Skeletal muscle tissue (tissue), 4 donors: Measurements from ENCODE around the gene KRT4. TPM values are rescaled to one million over a fixed set of nuclear protein-coding genes. Genes with fewer than 3 reads are reported as not detected.

ENCODE experiments used
- H3K27ac ChIP-seq: one replicate; pipeline ENCODE4 v1.7.0; 2013; ENCODE audit warnings: mild to moderate bottlenecking, low read depth, low read length, inconsistent platforms
- H3K27me3 ChIP-seq, 3 donors: one replicate each; pipeline ENCODE4 v1.7.0; 2013; ENCODE audit warnings: low read length in 3 of 3; ENCODE audit not compliant: control insufficient read depth in 3 of 3, insufficient read depth in 3 of 3
- H3K36me3 ChIP-seq, 3 donors: one replicate each; pipeline ENCODE4 v1.7.0; 2013; ENCODE audit warnings: low read length in 3 of 3; ENCODE audit not compliant: control insufficient read depth in 3 of 3, insufficient read depth in 3 of 3
- H3K4me1 ChIP-seq, 3 donors: one replicate each; pipeline ENCODE4 v1.7.0; 2013; ENCODE audit warnings: low read length in 3 of 3, mild to moderate bottlenecking in 3 of 3; ENCODE audit not compliant: control insufficient read depth in 3 of 3, insufficient read depth in 3 of 3
- H3K4me3 ChIP-seq, 3 donors: one replicate each; pipeline ENCODE4 v1.7.0; 2013; ENCODE audit warnings: low read length in 3 of 3
- H3K9ac ChIP-seq, 3 donors: one replicate each; pipeline ENCODE4 v1.7.0; 2013; ENCODE audit warnings: low read length in 3 of 3, mild to moderate bottlenecking in 3 of 3, moderate library complexity in 2 of 3, low read depth in 1 of 3
- H3K9me3 ChIP-seq, 3 donors: one replicate each; pipeline ENCODE4 v1.7.0; 2013; ENCODE audit warnings: low read length in 3 of 3; ENCODE audit not compliant: control insufficient read depth in 3 of 3
- total RNA-seq: library from RNA; depleted of rRNA; stranded (reverse); fragments of >200 nt; gene quantifications from one replicate; pipeline ENCODE4 v1.2.3, GENCODE V29; 2014
- donor health status: Osteomylitis.

The KRT4 gene
- total RNA-seq, 1 donor from 2014 or later, result not detected

- Histone ChIP-seq H3K36me3 (no peaks in the 10 kb centered on the region), H3K4me1 (no peaks in the 10 kb centered on the region), H3K9ac (no peak overlapping the region), H3K27ac (no peak overlapping the region), H3K4me3 (no peak overlapping the region), H3K27me3 (peaks cover 29 to 46% (median 43%) of the 10 kb centered on the region in 3 donors), H3K9me3 (no peaks in the 10 kb centered on the region)
These were observed 26.4 kb downstream of the KRT4 start for GRCh38 chr12:52787324-52788191.

GRCh38 chr12:52784909-52785308 lies 29.0 kb downstream of the KRT4 start:
- Histone ChIP-seq H3K27ac (no peak overlapping the region), H3K9me3 (no peaks in the 10 kb centered on the region), H3K36me3 (no peaks in the 10 kb centered on the region), H3K27me3 (peaks cover 17 to 29% (median 23%) of the 10 kb centered on the region in 3 donors), H3K4me3 (no peak overlapping the region), H3K4me1 (no peaks in the 10 kb centered on the region), H3K9ac (no peak overlapping the region)

- H3K4me1 ChIP-seq, result no peaks in the 10 kb centered on the region
- H3K4me3 ChIP-seq, result no peak overlapping the region
- H3K27ac ChIP-seq, result no peak overlapping the region
- H3K9ac ChIP-seq, result no peak overlapping the region
- H3K27me3 ChIP-seq, result peaks cover 10 to 18% (median 13%) of the 10 kb centered on the region in 3 donors
- no peaks in the 10 kb centered on the region for H3K9me3 ChIP-seq
- no peaks in the 10 kb centered on the region for H3K36me3 ChIP-seq
These were observed 30.2 kb downstream of the KRT4 start for GRCh38 chr12:52783563-52784316.

GRCh38 chr12:52782502-52782901 lies 31.4 kb downstream of the KRT4 start:
- Histone ChIP-seq H3K36me3 (no peaks in the 10 kb centered on the region), H3K27ac (no peak overlapping the region), H3K27me3 (peaks cover 15 to 27% (median 16%) of the 10 kb centered on the region in 3 donors), H3K4me1 (no peaks in the 10 kb centered on the region), H3K9me3 (no peaks in the 10 kb centered on the region), H3K4me3 (no peak overlapping the region), H3K9ac (no peak overlapping the region)

- peaks cover 15 to 28% (median 19%) of the 10 kb centered on the region in 3 donors for H3K27me3 ChIP-seq
These were observed 32.4 kb downstream of the KRT4 start for GRCh38 chr12:52781399-52782082.

GRCh38 chr12:52779914-52780313 lies 34.0 kb downstream of the KRT4 start:
- peaks cover 9 to 28% (median 17%) of the 10 kb centered on the region in 3 donors for H3K27me3 ChIP-seq
- no peaks in the 10 kb centered on the region for H3K36me3 ChIP-seq
- H3K9me3 ChIP-seq, result no peaks in the 10 kb centered on the region
- no peak overlapping the region for H3K9ac ChIP-seq
- no peak overlapping the region for H3K27ac ChIP-seq
- no peaks in the 10 kb centered on the region for H3K4me1 ChIP-seq
- no peak overlapping the region for H3K4me3 ChIP-seq

More at GRCh38 chr12:52781399-52782082, 32.4 kb downstream of the KRT4 start:
- no peak overlapping the region for H3K9ac ChIP-seq
- no peaks in the 10 kb centered on the region for H3K9me3 ChIP-seq
- H3K36me3 ChIP-seq, result no peaks in the 10 kb centered on the region
- H3K27ac ChIP-seq, result no peak overlapping the region
- H3K4me1 ChIP-seq, result no peaks in the 10 kb centered on the region
- no peak overlapping the region for H3K4me3 ChIP-seq

GRCh38 chr12:52778833-52779232 lies 35.1 kb downstream of the KRT4 start:
- H3K4me3 ChIP-seq, result no peak overlapping the region
- no peak overlapping the region for H3K27ac ChIP-seq
- H3K4me1 ChIP-seq, result no peaks in the 10 kb centered on the region
- no peaks in the 10 kb centered on the region for H3K36me3 ChIP-seq
- no peak overlapping the region for H3K9ac ChIP-seq
- H3K9me3 ChIP-seq, result no peaks in the 10 kb centered on the region
- peaks cover 8 to 22% (median 17%) of the 10 kb centered on the region in 3 donors for H3K27me3 ChIP-seq

- no peak overlapping the region for H3K27ac ChIP-seq
- H3K4me1 ChIP-seq, result no peaks in the 10 kb centered on the region
- H3K9ac ChIP-seq, result no peak overlapping the region
- H3K9me3 ChIP-seq, result no peaks in the 10 kb centered on the region
- H3K27me3 ChIP-seq, result peaks cover 8 to 22% (median 12%) of the 10 kb centered on the region in 3 donors
- no peaks in the 10 kb centered on the region for H3K36me3 ChIP-seq
- no peak overlapping the region for H3K4me3 ChIP-seq
These were observed 36.4 kb downstream of the KRT4 start for GRCh38 chr12:52777566-52777965.

- H3K27me3 ChIP-seq, result peaks cover 8 to 26% (median 12%) of the 10 kb centered on the region in 3 donors
These were observed 37.0 kb downstream of the KRT4 start, which contains the start of gene KRT76 for GRCh38 chr12:52776913-52777395. TSS of gene KRT76 (minus strand) at chr12:52777345. CDS start at chr12:52777291, 54 bp downstream.

More at GRCh38 chr12:52776913-52777395, 37.0 kb downstream of the KRT4 start, which contains the start of gene KRT76:
- H3K9ac ChIP-seq, result no peak within 1 kb of the TSS
- no peak within 1 kb of the TSS for H3K4me3 ChIP-seq
- H3K9me3 ChIP-seq, result no peaks in the 10 kb centered on the region
- no peaks in the 10 kb centered on the region for H3K4me1 ChIP-seq
- H3K27ac ChIP-seq, result no peak within 1 kb of the TSS
- no peaks in the 10 kb centered on the region for H3K36me3 ChIP-seq
